RWPE2 (cell line): Measurements from ENCODE around the gene BHLHA9.

Source experiments
- ATAC-seq: fragments of 200-7000 bp; cut with Tn5 transposase; 3 replicates; pipeline ENCODE4 v1.9.1; 2021; ENCODE audit warnings: low read depth
- DNase-seq: peaks from one replicate; pipeline ENCODE4 v3.0.0-alpha.2; 2020; ENCODE audit warnings: low spot score
- H3K27ac ChIP-seq: fragments of 450-650 bp; 2 replicates; pipeline ENCODE4 v1.5.1; 2017; ENCODE audit warnings: mild to moderate bottlenecking; ENCODE audit not compliant: poor library complexity, severe bottlenecking
- H3K27me3 ChIP-seq: fragments of 250-450 bp; sonication (Bioruptor Pico); 2 replicates; pipeline ENCODE4 v1.5.1; 2021; ENCODE audit warnings: mild to moderate bottlenecking, moderate library complexity; ENCODE audit not compliant: insufficient read depth, poor library complexity, severe bottlenecking
- H3K36me3 ChIP-seq: fragments of 250-450 bp; sonication (Bioruptor Pico); 2 replicates; pipeline ENCODE4 v1.5.1; 2020; ENCODE audit warnings: low read depth, mild to moderate bottlenecking, moderate library complexity
- H3K4me1 ChIP-seq: fragments of 250-450 bp; sonication (Bioruptor Pico); 2 replicates; pipeline ENCODE4 v1.5.1; 2021; ENCODE audit warnings: mild to moderate bottlenecking, moderate library complexity; ENCODE audit not compliant: insufficient read depth, poor library complexity, severe bottlenecking
- H3K4me3 ChIP-seq: fragments of 250-450 bp; sonication (Bioruptor Pico); 2 replicates; pipeline ENCODE4 v1.5.1; 2021; ENCODE audit warnings: mild to moderate bottlenecking, moderate library complexity; ENCODE audit not compliant: severe bottlenecking
- H3K9me3 ChIP-seq: fragments of 250-450 bp; sonication (Bioruptor Pico); 2 replicates; pipeline ENCODE4 v1.5.1; 2021; ENCODE audit warnings: mild to moderate bottlenecking, moderate library complexity; ENCODE audit not compliant: severe bottlenecking
- CTCF ChIP-seq: fragments of 450-650 bp; IDR thresholded peaks from one replicate; pipeline ENCODE4 v1.5.1; 2017; ENCODE audit warnings: mild to moderate bottlenecking, moderate library complexity; ENCODE audit not compliant: poor library complexity, severe bottlenecking

Gene BHLHA9

GRCh38 chr17:1275962-1276736 lies 5.9 kb downstream of the BHLHA9 start:
- Histone ChIP-seq H3K4me3 (no peak overlapping the region), H3K4me1 (no peaks in the 10 kb centered on the region), H3K9me3 (no peaks in the 10 kb centered on the region), H3K27ac (no peak overlapping the region), H3K27me3 (peaks cover 10% of the 10 kb centered on the region), H3K36me3 (no peaks in the 10 kb centered on the region)
- TF ChIP-seq CTCF = peak; percentile 74
- DNase-seq = no peak
- peak; percentile 74 for ATAC-seq

GRCh38 chr17:1280652-1281051 lies 10.4 kb downstream of the BHLHA9 start:
- H3K27ac ChIP-seq = no peak overlapping the region
- no peak overlapping the region for H3K4me3 ChIP-seq
- peaks cover 3% of the 10 kb centered on the region for H3K27me3 ChIP-seq
- TF ChIP-seq CTCF = no peak
- no peaks in the 10 kb centered on the region for H3K36me3 ChIP-seq
- H3K9me3 ChIP-seq = no peaks in the 10 kb centered on the region
- ATAC-seq (no peak), DNase-seq (no peak)
- no peaks in the 10 kb centered on the region for H3K4me1 ChIP-seq

GRCh38 chr17:1286379-1287106 lies 16.3 kb downstream of the BHLHA9 start:
- H3K36me3 ChIP-seq = no peaks in the 10 kb centered on the region
- DNase-seq (no peak), ATAC-seq (peak; percentile 55; the same call in 2 of the 3 replicates)
- no peak overlapping the region for H3K27ac ChIP-seq
- H3K9me3 ChIP-seq = no peaks in the 10 kb centered on the region
- TF ChIP-seq CTCF = no peak
- no peaks in the 10 kb centered on the region for H3K4me1 ChIP-seq
- H3K4me3 ChIP-seq = no peak overlapping the region
- H3K27me3 ChIP-seq = no peaks in the 10 kb centered on the region

GRCh38 chr17:1289695-1290094 lies 19.5 kb downstream of the BHLHA9 start:
- no peaks in the 10 kb centered on the region for H3K9me3 ChIP-seq
- DNase-seq (no peak), ATAC-seq (no peak)
- H3K27ac ChIP-seq = no peak overlapping the region
- H3K4me3 ChIP-seq = no peak overlapping the region
- H3K4me1 ChIP-seq = no peaks in the 10 kb centered on the region
- no peaks in the 10 kb centered on the region for H3K36me3 ChIP-seq
- no peaks in the 10 kb centered on the region for H3K27me3 ChIP-seq
- TF ChIP-seq CTCF = no peak

- Histone ChIP-seq H3K27me3 (no peaks in the 10 kb centered on the region), H3K4me3 (no peak overlapping the region), H3K36me3 (no peaks in the 10 kb centered on the region), H3K27ac (no peak overlapping the region), H3K4me1 (no peaks in the 10 kb centered on the region), H3K9me3 (no peaks in the 10 kb centered on the region)
- TF ChIP-seq CTCF = no peak
- ATAC-seq (no peak), DNase-seq (no peak)
Observed at GRCh38 chr17:1290676-1291075, 20.4 kb downstream of the BHLHA9 start.
